HG03342 (cell line): ENCODE measurements around the gene AGAP9.
"Not testable (repeated sequence)": the region's sequence is repeated elsewhere in the genome, so short reads cannot be mapped to it uniquely, and the experiment has no call there.

ENCODE experiments used
- ATAC-seq: cut with Tn5 transposase; IDR thresholded peaks from one replicate; pipeline ENCODE4 v1.9.1; 2021; ENCODE audit warnings: mild to moderate bottlenecking, moderate library complexity; ENCODE audit not compliant: unreplicated experiment

The AGAP9 gene

GRCh38 chr10:47458466-47459154 is 64.8 kb downstream of the AGAP9 start:
- no peak for ATAC-seq

GRCh38 chr10:47457826-47458225 is 65.6 kb downstream of the AGAP9 start:
- ATAC-seq = no peak

- no peak for ATAC-seq
These were observed 66.0 kb downstream of the AGAP9 start for GRCh38 chr10:47457528-47457820.

- no peak for ATAC-seq
These were observed 66.5 kb downstream of the AGAP9 start for GRCh38 chr10:47456794-47457527.

GRCh38 chr10:47456079-47456785 is 67.2 kb downstream of the AGAP9 start:
- no peak for ATAC-seq

GRCh38 chr10:47455350-47456078 is 67.9 kb downstream of the AGAP9 start:
- not testable (repeated sequence) for ATAC-seq

- ATAC-seq = no peak
These were observed 68.7 kb downstream of the AGAP9 start for GRCh38 chr10:47454780-47455058.

- no peak for ATAC-seq
These were observed 69.2 kb downstream of the AGAP9 start for GRCh38 chr10:47454008-47454779.

- no peak for ATAC-seq
These were observed 70.1 kb downstream of the AGAP9 start for GRCh38 chr10:47453141-47454007.

- ATAC-seq = no peak
These were observed 70.8 kb downstream of the AGAP9 start for GRCh38 chr10:47452495-47453140.

GRCh38 chr10:47451998-47452494 is 71.4 kb downstream of the AGAP9 start:
- ATAC-seq = no peak
